GM18507 (cell line): Measurements from ENCODE around the gene PPP2R5D.

Source experiments
- DNase-seq: peaks from one replicate; pipeline ENCODE4 v3.0.0; 2011; ENCODE audit warnings: low read depth; ENCODE audit not compliant: insufficient read length; ENCODE audit errors: extremely low spot score
- FAIRE-seq: peaks from 2 replicates; lab custom pipeline; 2011; peaks lifted over from hg19 to GRCh38; lab: Jason Lieb, UNC

Gene PPP2R5D

DNA sequence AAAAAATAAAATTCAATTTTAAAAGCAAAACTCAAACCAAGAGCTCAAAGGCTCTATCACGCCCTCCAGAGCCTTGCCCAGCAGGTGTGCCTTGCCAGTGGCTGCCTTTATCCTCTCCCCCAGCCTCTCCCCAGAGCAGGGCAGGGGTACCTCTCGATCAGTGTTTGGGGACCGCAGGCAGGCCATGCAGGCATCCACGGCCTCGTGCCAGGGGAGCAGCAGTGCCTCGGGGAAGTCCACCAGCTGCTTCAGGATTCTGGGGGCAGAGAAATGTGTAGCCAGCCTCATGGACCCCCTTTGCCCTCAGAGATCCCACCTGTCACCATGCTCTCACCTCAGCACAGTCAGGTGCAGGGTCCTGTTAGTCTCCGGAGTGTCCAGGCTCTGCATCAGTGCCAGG lies 63.6 kb downstream of the PPP2R5D start:
- DNase-seq (no peak), FAIRE-seq (no peak)

DNA sequence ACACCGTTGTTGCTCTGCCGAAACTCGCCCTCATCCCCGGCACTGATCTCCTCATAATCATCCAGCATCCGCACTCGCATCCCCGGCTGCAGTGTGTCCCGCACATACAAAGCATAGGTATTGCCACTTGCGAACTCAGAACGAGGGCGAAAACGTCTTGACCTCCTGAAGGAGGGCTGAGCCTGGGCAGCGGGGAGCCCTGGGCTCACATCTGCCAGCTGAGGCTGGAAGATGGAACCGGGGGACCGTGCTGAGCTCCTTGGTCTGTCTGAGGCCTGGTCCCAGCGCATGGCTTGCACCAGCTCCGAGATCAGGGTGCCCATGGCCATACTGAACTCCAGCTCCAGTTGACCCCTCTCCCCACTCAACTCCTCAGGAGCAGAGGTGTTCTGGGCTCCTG lies 66.6 kb downstream of the PPP2R5D start:
- DNase-seq: no peak
- no peak for FAIRE-seq

DNA sequence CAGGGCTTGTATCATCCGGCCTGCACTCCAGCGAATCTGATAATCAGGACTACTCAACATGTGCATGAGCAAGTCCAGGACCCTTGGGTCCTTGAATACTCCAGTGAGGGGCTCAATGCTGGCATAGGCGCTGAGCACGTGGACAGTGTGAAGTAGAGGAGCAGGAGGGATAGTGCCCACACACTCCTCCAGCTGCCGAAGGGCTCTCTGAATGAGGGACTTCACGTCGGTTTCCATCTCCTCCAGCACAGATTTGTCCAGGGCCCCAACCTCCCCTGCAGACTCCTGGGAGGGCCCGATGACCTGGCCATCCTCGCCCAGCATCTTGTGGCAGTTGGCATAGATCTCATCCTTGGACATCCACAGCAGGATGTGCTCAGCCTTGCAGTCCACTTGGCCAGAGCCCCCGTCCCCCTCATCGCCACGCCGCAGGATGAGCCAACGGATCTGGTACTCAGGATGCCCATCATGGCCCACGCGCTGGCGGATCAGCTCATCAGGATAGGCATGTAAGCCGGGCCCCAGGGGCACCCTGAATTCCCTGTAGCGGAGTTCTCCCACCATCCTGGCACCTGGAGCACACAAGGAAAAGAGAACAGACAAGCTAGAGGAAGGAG lies 68.0 kb downstream of the PPP2R5D start:
- DNase-seq (no peak), FAIRE-seq (no peak)

DNA sequence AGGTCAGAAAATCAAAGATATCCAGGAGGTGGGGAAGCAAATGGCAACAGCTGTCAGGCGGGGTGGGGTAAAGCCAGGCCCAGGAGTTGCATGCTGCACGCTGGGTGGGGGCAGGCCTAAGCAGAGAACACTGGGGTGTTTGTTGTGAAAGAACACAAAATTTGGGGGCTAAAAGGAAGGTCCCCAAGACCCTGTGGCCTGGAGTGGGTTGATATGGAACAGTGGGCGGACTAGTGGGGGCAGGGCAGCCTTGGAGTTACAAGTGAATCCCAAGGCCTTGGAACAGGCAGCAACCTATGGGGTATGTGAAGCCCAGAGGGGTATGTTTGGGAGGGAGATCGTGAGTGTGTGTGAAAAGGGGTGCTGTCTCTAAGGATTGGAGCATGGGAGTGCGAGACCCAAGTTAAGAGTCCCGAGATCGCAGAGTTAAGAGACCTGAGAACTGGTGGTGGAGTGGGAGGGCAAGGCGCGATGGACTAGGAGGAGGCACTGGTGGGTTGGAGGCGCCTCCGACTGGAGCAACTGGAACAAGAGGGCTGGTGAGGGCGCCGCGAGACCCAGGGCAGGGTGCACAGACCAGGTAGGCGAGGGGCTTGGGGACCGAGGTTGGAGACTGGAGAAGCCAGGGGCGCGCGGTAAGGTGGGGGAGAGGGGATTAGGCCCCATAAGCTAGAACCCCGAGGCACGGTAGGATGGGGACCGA lies 68.6 kb downstream of the PPP2R5D start:
- FAIRE-seq (no peak), DNase-seq (no peak)

DNA sequence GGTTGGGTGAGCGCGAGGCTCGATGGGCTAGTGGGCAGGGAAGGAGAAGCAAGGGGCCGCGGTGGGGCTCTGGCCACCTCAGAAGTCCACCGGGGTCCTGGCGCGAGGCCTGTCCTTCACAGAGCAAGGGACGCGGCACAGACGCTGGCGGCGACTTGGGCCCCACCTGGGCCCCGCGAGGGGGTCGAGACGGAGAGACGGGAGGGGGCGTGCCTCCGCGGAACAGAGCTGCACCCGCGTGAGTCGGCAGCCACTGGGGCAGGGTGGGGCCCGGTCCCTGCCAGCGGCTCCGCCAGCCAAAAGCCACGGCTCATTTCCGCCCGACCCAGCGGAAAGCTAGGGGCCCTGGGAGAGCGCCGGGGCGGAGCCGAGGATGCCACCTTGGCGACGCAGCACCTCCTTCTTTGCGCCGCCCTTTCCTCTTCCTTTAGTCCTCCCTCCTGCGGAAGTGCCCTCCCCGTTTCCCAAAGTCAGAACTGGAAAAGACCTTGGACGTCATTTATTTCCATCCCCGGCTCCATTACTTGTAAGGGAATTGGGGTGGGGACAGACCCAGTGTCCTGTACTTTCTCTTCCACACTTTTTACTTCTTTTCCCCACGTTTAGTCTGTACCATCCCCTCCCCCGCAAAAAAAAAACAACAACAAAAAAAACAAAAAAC lies 69.3 kb downstream of the PPP2R5D start, which contains the start of gene CUL7:
TSS of gene CUL7 (minus strand) at position 307 of the 661 bp plus-strand sequence. CDS start 1,063 bp downstream, outside the sequence.
- FAIRE-seq (peak; percentile 87), DNase-seq (peak; percentile 94)

DNA sequence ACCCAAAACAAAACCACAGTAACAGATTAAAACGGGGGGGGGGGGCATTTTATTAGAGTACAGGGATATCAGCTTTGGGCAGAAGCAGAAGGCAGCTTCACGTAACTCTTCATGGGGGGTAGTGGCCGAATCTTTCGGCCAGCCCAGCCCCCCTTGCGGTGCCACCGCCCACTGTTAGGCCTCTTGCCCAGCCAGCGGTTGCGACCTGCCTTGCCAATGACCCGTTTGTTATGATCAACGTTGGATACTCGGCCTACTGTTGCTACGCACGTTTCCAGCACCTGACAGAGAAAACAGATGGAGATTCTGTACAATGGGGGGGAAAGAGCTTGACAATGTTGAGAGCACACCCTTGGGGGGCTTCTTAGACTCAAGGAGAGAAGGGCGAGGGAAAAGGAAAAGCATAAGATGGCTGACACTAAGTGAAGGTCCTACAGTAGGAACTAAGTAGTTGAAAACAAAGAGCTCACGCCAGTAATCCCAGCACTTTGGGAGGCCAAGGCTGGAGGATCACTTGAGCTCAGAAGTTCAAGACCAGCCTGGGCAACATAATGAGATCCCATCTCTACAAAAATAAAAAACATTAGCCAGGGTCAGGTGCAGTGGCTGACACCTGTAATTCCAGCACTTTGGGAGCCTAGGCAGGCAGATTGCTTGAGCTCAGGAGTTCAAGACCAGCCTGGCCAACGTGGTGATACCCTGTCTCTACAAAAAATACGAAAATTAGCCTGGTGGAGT lies 70.0 kb downstream of the PPP2R5D start:
- DNase-seq (no peak), FAIRE-seq (no peak)

DNA sequence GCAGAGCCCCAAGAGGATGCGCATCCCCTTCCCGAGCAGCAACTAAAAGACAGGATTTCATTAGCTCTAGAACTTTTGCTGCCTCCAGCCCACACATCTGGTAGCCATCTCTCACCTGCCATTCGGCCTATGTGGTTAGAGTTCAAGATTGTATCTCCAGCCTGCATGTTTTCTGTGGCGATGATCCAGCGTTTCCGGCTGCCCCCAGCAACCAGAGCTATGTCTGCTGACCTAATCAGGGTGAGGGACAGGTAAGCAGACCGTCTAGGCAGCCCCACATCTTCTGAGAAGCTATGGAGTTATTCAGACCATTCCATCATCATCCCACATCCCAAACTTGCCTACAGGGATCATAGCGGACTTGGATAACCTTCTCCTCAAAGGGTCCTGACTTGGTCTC lies 71.6 kb downstream of the PPP2R5D start:
- DNase-seq (no peak), FAIRE-seq (no peak)

DNA sequence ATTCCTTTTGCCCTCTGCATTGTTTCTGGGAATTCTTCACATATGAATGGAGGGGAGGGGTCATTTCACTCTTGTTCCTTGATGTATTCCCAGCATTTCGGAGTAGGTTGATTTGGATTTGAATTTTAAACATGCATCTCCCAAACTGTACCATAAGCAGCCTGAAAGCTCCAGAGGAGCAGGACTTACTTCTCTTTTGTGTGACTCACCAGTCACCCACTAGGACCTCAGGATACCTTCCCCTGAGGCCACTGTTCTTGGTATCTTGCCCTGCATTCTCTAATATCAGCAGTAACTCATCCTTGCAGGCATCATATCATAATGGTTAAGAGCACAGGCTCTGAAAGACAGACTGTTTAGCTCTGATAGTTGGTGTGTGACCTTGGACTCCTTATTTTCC lies 74.2 kb downstream of the PPP2R5D start:
- FAIRE-seq (no peak), DNase-seq (no peak)

DNA sequence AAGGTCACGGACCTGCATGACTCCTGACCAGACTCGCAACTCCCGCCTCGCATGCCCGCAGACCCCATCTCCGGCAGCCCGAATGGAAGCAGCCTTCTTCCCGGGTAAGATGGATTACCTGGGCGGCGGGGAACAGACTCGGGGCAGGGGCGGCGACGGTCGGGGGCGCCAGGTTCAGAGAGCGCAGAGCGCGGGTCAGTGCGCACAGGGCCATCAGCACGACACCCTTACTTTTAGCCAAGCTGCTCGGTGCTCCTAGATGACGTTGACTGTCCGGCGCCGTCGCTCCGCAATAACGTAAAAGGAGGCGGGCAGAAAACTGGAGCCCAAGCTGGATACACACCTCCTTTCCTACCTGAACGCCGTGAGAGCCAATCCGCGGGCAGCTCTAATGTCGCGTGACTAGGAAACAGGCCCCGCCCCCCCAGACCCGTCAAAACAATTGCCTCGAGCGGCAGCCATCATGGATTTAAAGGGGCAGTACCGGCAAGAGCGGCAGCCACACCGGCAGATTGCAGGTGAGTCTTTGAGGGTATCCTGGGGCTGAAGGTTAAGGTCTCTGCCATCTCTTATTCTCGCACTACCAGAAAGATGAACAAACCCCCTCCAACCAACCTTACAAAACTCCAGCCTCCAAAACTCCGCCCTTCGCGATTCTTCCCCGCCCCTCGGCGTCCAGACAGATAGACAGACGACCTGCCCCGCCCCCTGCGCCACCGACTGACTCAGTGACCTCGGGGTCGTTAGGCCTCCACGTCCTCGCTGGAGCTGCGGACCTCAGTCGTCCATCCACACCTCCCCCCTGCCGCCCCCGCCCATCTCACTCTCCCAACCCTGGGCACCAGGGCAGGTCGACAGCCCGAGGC lies 75.0 kb downstream of the PPP2R5D start, which contains the start of the genes KLC4 and MRPL2:
TSS of gene KLC4 (plus strand) at position 464 of the 866 bp plus-strand sequence. CDS start 1,705 bp downstream, outside the sequence.
TSS of gene MRPL2 (minus strand) at position 267 of the 866 bp plus-strand sequence. CDS start at position 214, 53 bp downstream.
- DNase-seq: peak; percentile 97
- peak; percentile 96 for FAIRE-seq

DNA sequence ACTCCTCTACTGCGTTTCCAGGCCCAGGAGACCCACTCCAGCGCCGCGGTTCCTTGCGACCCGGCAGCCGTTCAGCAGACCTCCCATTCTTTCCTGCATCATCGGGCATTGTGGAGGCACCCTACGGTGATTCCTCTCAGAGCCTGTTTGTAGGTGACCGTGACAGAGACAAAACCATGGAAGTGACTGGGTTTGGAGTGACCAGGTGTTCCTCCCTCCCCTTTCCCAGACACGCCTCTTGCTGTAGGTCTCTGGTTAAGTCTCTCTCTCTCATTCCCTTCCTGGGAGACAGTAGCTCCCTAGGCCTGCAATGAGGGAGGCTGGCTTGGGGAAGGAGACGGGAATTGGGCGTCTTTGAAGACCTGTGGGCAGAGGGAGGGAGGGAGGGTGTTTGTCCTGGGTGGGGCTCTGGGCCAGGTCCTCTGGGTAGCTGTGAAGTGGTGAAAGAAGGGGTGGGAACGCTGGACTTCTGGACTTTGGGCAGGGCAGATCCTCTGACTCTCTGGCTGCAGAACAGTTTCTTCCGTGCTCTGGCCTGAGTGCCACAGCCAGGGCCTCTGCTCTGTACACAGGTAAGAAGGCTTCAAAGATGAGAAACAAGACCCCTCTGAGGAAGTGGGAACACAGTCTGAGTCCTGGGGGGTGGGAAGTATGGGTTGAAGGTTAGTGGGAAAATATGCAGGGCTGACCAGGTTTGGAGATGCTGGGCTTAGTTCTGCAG lies 75.8 kb downstream of the PPP2R5D start:
- no peak for DNase-seq
- no peak for FAIRE-seq

DNA sequence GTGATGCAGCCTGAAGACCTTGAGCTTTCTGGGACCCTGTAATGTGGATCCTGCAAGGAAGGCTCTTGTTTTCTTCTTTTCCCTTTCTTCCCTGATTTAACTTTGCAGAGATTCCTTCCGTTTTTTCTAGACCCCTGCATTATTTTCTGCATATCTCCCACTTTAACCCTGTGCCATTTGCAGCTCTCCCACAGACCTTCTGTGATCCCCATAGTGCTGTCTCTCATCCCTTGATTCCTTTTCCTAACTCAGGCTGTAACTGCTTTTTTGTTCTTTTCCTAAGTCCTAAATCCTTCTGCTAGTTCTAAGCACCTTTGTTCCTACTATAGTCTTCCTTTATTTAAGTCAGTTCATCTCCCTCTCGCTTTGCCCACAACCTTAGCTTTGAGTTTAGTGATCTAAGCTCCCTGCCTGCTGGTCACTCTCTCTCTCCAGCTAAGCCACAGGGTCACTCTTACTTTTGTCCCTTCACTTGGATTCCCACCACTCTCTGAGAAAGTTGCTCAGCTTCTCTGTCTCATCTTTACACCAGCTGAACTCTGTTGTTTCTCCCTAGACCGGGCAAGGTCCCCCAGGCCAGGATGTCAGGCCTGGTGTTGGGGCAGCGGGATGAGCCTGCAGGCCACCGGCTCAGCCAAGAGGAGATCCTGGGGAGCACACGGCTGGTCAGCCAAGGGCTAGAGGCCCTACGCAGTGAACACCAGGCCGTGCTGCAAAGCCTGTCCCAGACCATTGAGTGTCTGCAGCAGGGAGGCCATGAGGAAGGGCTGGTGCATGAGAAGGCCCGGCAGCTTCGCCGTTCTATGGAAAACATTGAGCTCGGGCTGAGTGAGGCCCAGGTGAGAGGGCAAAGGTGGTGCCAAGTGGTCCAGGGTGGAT lies 76.6 kb downstream of the PPP2R5D start:
- DNase-seq (no peak), FAIRE-seq (no peak)

DNA sequence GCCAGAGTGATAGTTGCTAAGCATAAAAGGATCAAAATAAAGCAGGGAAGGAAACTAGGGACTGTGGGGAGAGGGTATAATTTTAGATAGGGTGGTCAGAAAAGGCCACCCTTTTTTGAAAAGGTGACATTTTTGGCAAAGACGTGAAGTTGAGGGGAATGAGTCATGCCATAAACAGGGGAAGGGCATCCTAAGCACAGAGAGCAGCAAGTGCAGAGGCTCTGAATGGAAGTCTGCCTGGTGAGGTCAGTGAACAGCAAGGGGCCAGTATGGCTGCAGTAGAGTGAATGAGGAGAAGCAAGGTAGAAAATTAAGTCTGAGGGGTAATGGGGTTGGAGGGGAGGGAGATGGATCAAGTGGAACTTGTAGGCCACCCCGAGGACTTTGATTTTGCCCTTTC lies 77.5 kb downstream of the PPP2R5D start:
- FAIRE-seq (no peak), DNase-seq (no peak)
